ENCODE results near the gene FAM107B.

DNA sequence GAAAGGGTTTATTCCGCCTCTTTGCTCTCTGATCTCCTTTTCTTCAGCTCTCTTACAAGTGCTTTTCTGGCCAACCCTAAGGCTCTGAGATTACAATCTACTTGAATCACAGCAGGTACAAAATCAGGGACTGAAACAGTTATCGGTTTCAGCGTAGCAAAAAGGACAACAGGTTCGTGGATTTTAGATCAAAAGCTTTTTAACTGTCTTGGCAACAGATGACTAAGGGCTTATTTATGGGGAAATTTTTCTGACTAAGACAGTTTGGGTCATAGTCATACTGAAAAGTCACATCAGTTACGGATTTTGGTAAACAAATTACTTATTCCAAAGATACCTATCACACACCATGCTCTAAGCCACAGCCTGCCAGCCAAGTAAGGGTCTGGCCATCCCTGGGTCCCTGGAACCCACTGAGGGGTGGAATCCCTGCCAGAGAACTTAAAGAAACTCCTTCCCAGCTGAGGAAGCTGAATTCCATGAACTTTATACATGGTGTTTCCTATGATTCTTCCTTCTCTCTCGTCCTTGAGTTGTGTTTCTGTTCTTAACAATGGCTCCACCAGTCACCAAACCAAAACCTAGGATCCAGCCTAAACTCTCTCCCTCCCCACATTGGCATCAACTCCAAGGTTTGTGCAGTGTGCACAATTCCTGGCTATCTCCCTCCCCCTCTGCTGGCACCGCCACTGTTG lies 169.3 kb downstream of the FAM107B start:
- TF ChIP-seq, protein P1, sequence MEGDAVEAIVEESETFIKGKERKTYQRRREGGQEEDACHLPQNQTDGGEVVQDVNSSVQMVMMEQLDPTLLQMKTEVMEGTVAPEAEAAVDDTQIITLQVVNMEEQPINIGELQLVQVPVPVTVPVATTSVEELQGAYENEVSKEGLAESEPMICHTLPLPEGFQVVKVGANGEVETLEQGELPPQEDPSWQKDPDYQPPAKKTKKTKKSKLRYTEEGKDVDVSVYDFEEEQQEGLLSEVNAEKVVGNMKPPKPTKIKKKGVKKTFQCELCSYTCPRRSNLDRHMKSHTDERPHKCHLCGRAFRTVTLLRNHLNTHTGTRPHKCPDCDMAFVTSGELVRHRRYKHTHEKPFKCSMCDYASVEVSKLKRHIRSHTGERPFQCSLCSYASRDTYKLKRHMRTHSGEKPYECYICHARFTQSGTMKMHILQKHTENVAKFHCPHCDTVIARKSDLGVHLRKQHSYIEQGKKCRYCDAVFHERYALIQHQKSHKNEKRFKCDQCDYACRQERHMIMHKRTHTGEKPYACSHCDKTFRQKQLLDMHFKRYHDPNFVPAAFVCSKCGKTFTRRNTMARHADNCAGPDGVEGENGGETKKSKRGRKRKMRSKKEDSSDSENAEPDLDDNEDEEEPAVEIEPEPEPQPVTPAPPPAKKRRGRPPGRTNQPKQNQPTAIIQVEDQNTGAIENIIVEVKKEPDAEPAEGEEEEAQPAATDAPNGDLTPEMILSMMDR (IDR thresholded peaks at IDR 0.05; ENCODE audit: low read depth, low read length, missing input control): no peak
- TF ChIP-seq TAF1 (conservative IDR thresholded peaks at IDR 0.05) (no peak), YY1 (IDR thresholded peaks at IDR 0.05) (no peak), RXRA (IDR thresholded peaks at IDR 0.05) (no peak), JUND (IDR thresholded peaks at IDR 0.05) (no peak), EGR1 (IDR thresholded peaks at IDR 0.05; ENCODE audit: low read depth in 2 of 2) (no peak)
- TF ChIP-seq, protein P2, sequence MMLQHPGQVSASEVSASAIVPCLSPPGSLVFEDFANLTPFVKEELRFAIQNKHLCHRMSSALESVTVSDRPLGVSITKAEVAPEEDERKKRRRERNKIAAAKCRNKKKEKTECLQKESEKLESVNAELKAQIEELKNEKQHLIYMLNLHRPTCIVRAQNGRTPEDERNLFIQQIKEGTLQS (IDR thresholded peaks at IDR 0.05): no peak
- TF ChIP-seq, protein P3, sequence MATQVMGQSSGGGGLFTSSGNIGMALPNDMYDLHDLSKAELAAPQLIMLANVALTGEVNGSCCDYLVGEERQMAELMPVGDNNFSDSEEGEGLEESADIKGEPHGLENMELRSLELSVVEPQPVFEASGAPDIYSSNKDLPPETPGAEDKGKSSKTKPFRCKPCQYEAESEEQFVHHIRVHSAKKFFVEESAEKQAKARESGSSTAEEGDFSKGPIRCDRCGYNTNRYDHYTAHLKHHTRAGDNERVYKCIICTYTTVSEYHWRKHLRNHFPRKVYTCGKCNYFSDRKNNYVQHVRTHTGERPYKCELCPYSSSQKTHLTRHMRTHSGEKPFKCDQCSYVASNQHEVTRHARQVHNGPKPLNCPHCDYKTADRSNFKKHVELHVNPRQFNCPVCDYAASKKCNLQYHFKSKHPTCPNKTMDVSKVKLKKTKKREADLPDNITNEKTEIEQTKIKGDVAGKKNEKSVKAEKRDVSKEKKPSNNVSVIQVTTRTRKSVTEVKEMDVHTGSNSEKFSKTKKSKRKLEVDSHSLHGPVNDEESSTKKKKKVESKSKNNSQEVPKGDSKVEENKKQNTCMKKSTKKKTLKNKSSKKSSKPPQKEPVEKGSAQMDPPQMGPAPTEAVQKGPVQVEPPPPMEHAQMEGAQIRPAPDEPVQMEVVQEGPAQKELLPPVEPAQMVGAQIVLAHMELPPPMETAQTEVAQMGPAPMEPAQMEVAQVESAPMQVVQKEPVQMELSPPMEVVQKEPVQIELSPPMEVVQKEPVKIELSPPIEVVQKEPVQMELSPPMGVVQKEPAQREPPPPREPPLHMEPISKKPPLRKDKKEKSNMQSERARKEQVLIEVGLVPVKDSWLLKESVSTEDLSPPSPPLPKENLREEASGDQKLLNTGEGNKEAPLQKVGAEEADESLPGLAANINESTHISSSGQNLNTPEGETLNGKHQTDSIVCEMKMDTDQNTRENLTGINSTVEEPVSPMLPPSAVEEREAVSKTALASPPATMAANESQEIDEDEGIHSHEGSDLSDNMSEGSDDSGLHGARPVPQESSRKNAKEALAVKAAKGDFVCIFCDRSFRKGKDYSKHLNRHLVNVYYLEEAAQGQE (IDR thresholded peaks at IDR 0.05): no peak
- TF ChIP-seq, protein P4, sequence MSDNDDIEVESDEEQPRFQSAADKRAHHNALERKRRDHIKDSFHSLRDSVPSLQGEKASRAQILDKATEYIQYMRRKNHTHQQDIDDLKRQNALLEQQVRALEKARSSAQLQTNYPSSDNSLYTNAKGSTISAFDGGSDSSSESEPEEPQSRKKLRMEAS (IDR thresholded peaks at IDR 0.05): no peak
